HEK293 (cell line): ENCODE data around the gene RRAGC.

Experiments used
- CTCF ChIA-PET: fragments of 350-600 bp; formaldehyde crosslinking; extraction: SDS; loops from one replicate; lab custom pipeline; 2021; ENCODE audit warnings: antibody characterized with exemption; lab: Yijun Ruan, JAX
- POLR2A ChIA-PET: fragments of 300-600 bp; formaldehyde crosslinking; extraction: SDS; loops from one replicate; lab custom pipeline; 2020; ENCODE audit warnings: antibody characterized with exemption, inconsistent platforms; lab: Yijun Ruan, JAX
- H3K27ac ChIP-seq: fragments of 200-500 bp; sonication (Bioruptor generic); 2 replicates; pipeline ENCODE4 v1.5.1; 2014; ENCODE audit warnings: low read depth, low read length, control low read depth, inconsistent platforms; ENCODE audit errors: extremely low read depth
- H3K36me3 ChIP-seq, 2 experiments: fragments of 200-500 bp in 1 of 2; sonication (Bioruptor generic) in 1 of 2; 1 replicate in 1 of 2; 2 replicates in 1 of 2; pipeline ENCODE4 v1.5.1; 2014 to 2017; ENCODE audit warnings: inconsistent platforms in 2 of 2, low read length in 2 of 2; ENCODE audit not compliant: control insufficient read depth in 2 of 2, insufficient read depth in 1 of 2
- H3K4me1 ChIP-seq: fragments of 200-500 bp; sonication (Bioruptor generic); 2 replicates; pipeline ENCODE4 v1.5.1; 2014; ENCODE audit warnings: mild to moderate bottlenecking, low read length, inconsistent platforms; ENCODE audit not compliant: control insufficient read depth, insufficient read depth
- H3K4me3 ChIP-seq: 2 replicates; pipeline ENCODE4 v1.5.1; 2011; ENCODE audit warnings: low read depth, mild to moderate bottlenecking, control low read depth, low read length, moderate library complexity
- H3K9me3 ChIP-seq: fragments of 200-500 bp; sonication (Bioruptor generic); 2 replicates; pipeline ENCODE4 v1.5.1; 2014; ENCODE audit warnings: low read depth, low read length, inconsistent platforms; ENCODE audit not compliant: control insufficient read depth, insufficient read depth
- GLIS2 ChIP-seq: fragments of 450-650 bp; formaldehyde crosslinking; IDR thresholded peaks from 2 replicates; pipeline ENCODE4 v1.5.1; 2016; ENCODE audit warnings: missing biosample characterization, missing genetic modification characterization
- HOXC10 ChIP-seq: sonication (generic); formaldehyde crosslinking; IDR thresholded peaks from 2 replicates; pipeline ENCODE4 v1.8.1; 2023; ENCODE audit warnings: mild to moderate bottlenecking, missing genetic modification reagents
- IKZF3 ChIP-seq: fragments of 450-650 bp; IDR thresholded peaks from 2 replicates; pipeline ENCODE4 v1.5.0; 2018; ENCODE audit warnings: missing biosample characterization, mild to moderate bottlenecking, missing genetic modification characterization, moderate library complexity
- OSR2 ChIP-seq: fragments of 450-650 bp; formaldehyde crosslinking; IDR thresholded peaks from 2 replicates; pipeline ENCODE4 v1.5.1; 2016; ENCODE audit warnings: missing biosample characterization, missing genetic modification characterization
- OVOL3 ChIP-seq: fragments of 450-650 bp; formaldehyde crosslinking; IDR thresholded peaks from 2 replicates; pipeline ENCODE4 v1.5.1; 2016; ENCODE audit warnings: missing biosample characterization, missing genetic modification characterization
- PATZ1 ChIP-seq: fragments of 450-650 bp; formaldehyde crosslinking; IDR thresholded peaks from 2 replicates; pipeline ENCODE4 v1.5.1; 2016; ENCODE audit warnings: missing biosample characterization, missing genetic modification characterization
- PRDM4 ChIP-seq: fragments of 450-650 bp; formaldehyde crosslinking; IDR thresholded peaks from 2 replicates; pipeline ENCODE4 v1.5.1; 2017; ENCODE audit warnings: missing biosample characterization, missing genetic modification characterization
- SALL2 ChIP-seq: fragments of 450-650 bp; formaldehyde crosslinking; IDR thresholded peaks from 2 replicates; pipeline ENCODE4 v1.5.0; 2017; ENCODE audit warnings: missing biosample characterization, mild to moderate bottlenecking, missing genetic modification characterization, borderline replicate concordance
- SCRT2 ChIP-seq: fragments of 450-650 bp; formaldehyde crosslinking; IDR thresholded peaks from 2 replicates; pipeline ENCODE4 v1.5.1; 2016; ENCODE audit warnings: missing biosample characterization, missing genetic modification characterization
- SP3 ChIP-seq: fragments of 450-650 bp; formaldehyde crosslinking; IDR thresholded peaks from 2 replicates; pipeline ENCODE4 v1.5.1; 2016; ENCODE audit warnings: missing biosample characterization, missing genetic modification characterization
- TRIM28 ChIP-seq: IDR thresholded peaks from 2 replicates; pipeline ENCODE4 v1.6.1; 2011; ENCODE audit warnings: low read length, control low read depth, borderline replicate concordance
- YY1 ChIP-seq: fragments of 450-650 bp; formaldehyde crosslinking; IDR thresholded peaks from 2 replicates; pipeline ENCODE4 v1.5.1; 2018; ENCODE audit warnings: missing biosample characterization, missing genetic modification characterization
- ZBTB1 ChIP-seq: fragments of 450-650 bp; formaldehyde crosslinking; IDR thresholded peaks from 2 replicates; pipeline ENCODE4 v1.5.1; 2016; ENCODE audit warnings: missing biosample characterization, missing genetic modification characterization
- ZBTB20 ChIP-seq: fragments of 450-650 bp; formaldehyde crosslinking; IDR thresholded peaks from 2 replicates; pipeline ENCODE4 v1.5.1; 2016; ENCODE audit warnings: missing biosample characterization, missing genetic modification characterization
- ZBTB21 ChIP-seq: fragments of 450-650 bp; formaldehyde crosslinking; IDR thresholded peaks from 2 replicates; pipeline ENCODE4 v1.5.1; 2017; ENCODE audit warnings: missing biosample characterization, missing genetic modification characterization
- ZBTB7A ChIP-seq: fragments of 450-650 bp; formaldehyde crosslinking; IDR thresholded peaks from 2 replicates; pipeline ENCODE4 v1.5.1; 2016; ENCODE audit warnings: low read depth, missing biosample characterization, missing genetic modification characterization
- ZNF133 ChIP-seq: fragments of 450-650 bp; formaldehyde crosslinking; IDR thresholded peaks from 2 replicates; pipeline ENCODE4 v1.5.1; 2016; ENCODE audit warnings: missing biosample characterization, missing genetic modification characterization
- ZNF155 ChIP-seq: fragments of 450-650 bp; formaldehyde crosslinking; IDR thresholded peaks from 2 replicates; pipeline ENCODE4 v1.5.1; 2016; ENCODE audit warnings: missing biosample characterization, missing genetic modification characterization
- ZNF24 ChIP-seq: fragments of 450-650 bp; formaldehyde crosslinking; IDR thresholded peaks from 2 replicates; pipeline ENCODE4 v1.5.1; 2016; ENCODE audit warnings: missing biosample characterization, missing genetic modification characterization
- ZNF280D ChIP-seq: fragments of 450-650 bp; formaldehyde crosslinking; IDR thresholded peaks from 2 replicates; pipeline ENCODE4 v1.5.1; 2016; ENCODE audit warnings: missing biosample characterization, missing genetic modification characterization
- ZNF335 ChIP-seq: fragments of 450-650 bp; formaldehyde crosslinking; conservative IDR thresholded peaks from 2 replicates; pipeline ENCODE4 v1.5.1; 2016; ENCODE audit warnings: missing biosample characterization, missing genetic modification characterization
- ZNF341 ChIP-seq: fragments of 450-650 bp; formaldehyde crosslinking; IDR thresholded peaks from 2 replicates; pipeline ENCODE4; 2016; ENCODE audit warnings: low read depth, missing biosample characterization, missing genetic modification characterization
- ZNF37A ChIP-seq: fragments of 450-650 bp; IDR thresholded peaks from 2 replicates; pipeline ENCODE4 v1.5.1; 2018; ENCODE audit warnings: missing biosample characterization, missing genetic modification characterization
- ZNF426 ChIP-seq: fragments of 450-650 bp; formaldehyde crosslinking; IDR thresholded peaks from 2 replicates; pipeline ENCODE4 v1.5.1; 2017; ENCODE audit warnings: missing biosample characterization, missing genetic modification characterization, mild to moderate bottlenecking, inconsistent platforms, moderate library complexity
- ZNF558 ChIP-seq: fragments of 450-650 bp; formaldehyde crosslinking; IDR thresholded peaks from 2 replicates; pipeline ENCODE4 v1.5.1; 2016; ENCODE audit warnings: missing biosample characterization, missing genetic modification characterization
- ZNF596 ChIP-seq: fragments of 450-650 bp; IDR thresholded peaks from 2 replicates; pipeline ENCODE4 v1.5.0; 2018; ENCODE audit warnings: missing biosample characterization, mild to moderate bottlenecking, missing genetic modification characterization, moderate library complexity
- ZNF600 ChIP-seq: fragments of 450-650 bp; formaldehyde crosslinking; IDR thresholded peaks from 2 replicates; pipeline ENCODE4 v1.5.1; 2016; ENCODE audit warnings: missing biosample characterization, missing genetic modification characterization
- ZNF623 ChIP-seq: fragments of 450-650 bp; formaldehyde crosslinking; IDR thresholded peaks from 2 replicates; pipeline ENCODE4 v1.5.1; 2016; ENCODE audit warnings: missing biosample characterization, missing genetic modification characterization
- ZNF658 ChIP-seq: fragments of 450-650 bp; formaldehyde crosslinking; IDR thresholded peaks from 2 replicates; pipeline ENCODE4; 2016; ENCODE audit warnings: missing biosample characterization, missing genetic modification characterization
- ZNF704 ChIP-seq: fragments of 450-650 bp; formaldehyde crosslinking; IDR thresholded peaks from 2 replicates; pipeline ENCODE4 v1.5.1; 2016; ENCODE audit warnings: missing biosample characterization, missing genetic modification characterization

RRAGC gene

GRCh38 chr1:38859561-38860453 is at the start of gene RRAGC:
RRAGC (minus strand) TSS chr1:38859772; CDS start chr1:38859646, 126 bp downstream.
- CTCF ChIA-PET = interaction anchor here (0.5 to 0.7 kb wide), 2 partner anchors 10 to 870 kb away, joined by 3 read pairs; partner anchors contain the start of gene SF3A3
- TF ChIP-seq GLIS2 (tag by site-specific recombination) = peak; percentile 90
- TF ChIP-seq YY1 = peak; percentile 55; the same call in 1 of the 2 replicates
- TF ChIP-seq HOXC10 (CRISPR knock-in tag) = no peak
- TF ChIP-seq ZBTB7A (tag by site-specific recombination) = no peak
- TF ChIP-seq ZBTB20 = peak; percentile 90
- TF ChIP-seq ZNF24 (tag by site-specific recombination) = peak; percentile 81
- no peak for TF ChIP-seq ZNF623 (tag by site-specific recombination)
- no peak for TF ChIP-seq OSR2 (tag by site-specific recombination)
- TF ChIP-seq ZNF596 (tag by site-specific recombination) = no peak
- TF ChIP-seq ZNF341 (tag by site-specific recombination) = peak; percentile 94
- TF ChIP-seq SP3 (tag by site-specific recombination) = peak; percentile 93
- peak; percentile 95 for TF ChIP-seq PATZ1
- TF ChIP-seq ZNF280D (tag by site-specific recombination) = no peak
- no peak for TF ChIP-seq OVOL3 (tag by site-specific recombination)
- TF ChIP-seq ZNF37A (tag by site-specific recombination) = no peak
- peak; percentile 60; the same call in 1 of the 2 replicates for TF ChIP-seq TRIM28
- no peak for TF ChIP-seq ZNF658
- TF ChIP-seq ZBTB21 (tag by site-specific recombination) = 0 out of 2 replicates have a peak, but pooled peaks have one; percentile 14
- TF ChIP-seq ZNF155 (tag by site-specific recombination) = no peak
- TF ChIP-seq ZNF558 (tag by site-specific recombination) = no peak
- no peak for TF ChIP-seq ZNF426
- TF ChIP-seq IKZF3 (tag by site-specific recombination) = no peak
- TF ChIP-seq PRDM4 (tag by site-specific recombination) = no peak
- no peak for TF ChIP-seq ZNF133 (tag by site-specific recombination)
- TF ChIP-seq SCRT2 (tag by site-specific recombination) = no peak
- TF ChIP-seq ZNF704 (tag by site-specific recombination) = no peak
- TF ChIP-seq SALL2 (tag by site-specific recombination) = no peak
- peak; percentile 87 for TF ChIP-seq ZNF335 (tag by site-specific recombination)
- TF ChIP-seq ZNF600 (tag by site-specific recombination) = peak; percentile 89
- TF ChIP-seq ZBTB1 = no peak

More at GRCh38 chr1:38859561-38860453, at the start of gene RRAGC:
- Histone ChIP-seq H3K9me3 (no peaks in the 10 kb centered on the region), H3K36me3 (peaks cover 12 to 48% of the 10 kb centered on the region in 2 experiments; a peak in 2 of 3 replicates), H3K4me1 (0 out of 2 replicates have a peak, but pooled peaks cover 2% of the 10 kb centered on the region), H3K27ac (peak within 1 kb of the TSS; percentile 42), H3K4me3 (peak within 1 kb of the TSS; percentile 77)
- POLR2A ChIA-PET = interaction anchor here (0.6 to 1.3 kb wide), 4 partner anchors 9 to 246 kb away, joined by 3 to 7 read pairs (median 4); partner anchors contain the start of gene NDUFS5
